GM23338 (cell line): ENCODE measurements around the gene NRG3. TPM values are rescaled to one million over a fixed set of nuclear protein-coding genes. Genes with fewer than 3 reads are reported as not detected.

ENCODE experiments used
- ATAC-seq: fragments of 200-7000 bp; cut with Tn5 transposase; 3 replicates; pipeline ENCODE4 v1.9.1; 2020
- DNase-seq: peaks from one replicate; pipeline ENCODE4 v3.0.0-alpha.2; 2015; ENCODE audit warnings: low spot score
- H2AFZ ChIP-seq: fragments of 200-600 bp; sonication (generic); 2 replicates; pipeline ENCODE4 v1.8.0; 2016; ENCODE audit warnings: antibody characterized with exemption, mild to moderate bottlenecking, moderate library complexity
- H3F3A ChIP-seq: fragments of 200-600 bp; sonication (generic); replicated peaks from 2 replicates; pipeline ENCODE4 v1.8.0; 2017; ENCODE audit warnings: antibody characterized with exemption, mixed run types, low read depth
- H3K27ac ChIP-seq: fragments of 200-600 bp; sonication (generic); 2 replicates; pipeline ENCODE4 v1.6.1; 2016; ENCODE audit warnings: low read depth
- H3K27me3 ChIP-seq: fragments of 200-600 bp; sonication (generic); 2 replicates; pipeline ENCODE4 v1.8.0; 2016; ENCODE audit warnings: mild to moderate bottlenecking, mixed run types, moderate library complexity; ENCODE audit not compliant: insufficient read depth
- H3K36me3 ChIP-seq: fragments of 200-600 bp; sonication (generic); 2 replicates; pipeline ENCODE4 v1.8.0; 2016; ENCODE audit warnings: mild to moderate bottlenecking; ENCODE audit not compliant: insufficient read depth
- H3K4me1 ChIP-seq: fragments of 200-600 bp; sonication (generic); 2 replicates; pipeline ENCODE4 v1.8.0; 2016; ENCODE audit warnings: mild to moderate bottlenecking, moderate library complexity; ENCODE audit not compliant: insufficient read depth
- H3K4me2 ChIP-seq: fragments of 200-600 bp; sonication (generic); 2 replicates; pipeline ENCODE4 v1.7.1; 2017; ENCODE audit warnings: mixed run types
- H3K4me3 ChIP-seq: fragments of 200-600 bp; sonication (generic); 2 replicates; pipeline ENCODE4 v1.6.1; 2016; ENCODE audit warnings: mixed run types
- H3K79me2 ChIP-seq: fragments of 200-600 bp; sonication (generic); replicated peaks from 2 replicates; pipeline ENCODE4 v1.8.0; 2017; ENCODE audit warnings: mild to moderate bottlenecking; ENCODE audit not compliant: insufficient read depth
- H3K9me2 ChIP-seq: fragments of 200-600 bp; sonication (generic); 2 replicates; pipeline ENCODE4 v1.8.0; 2017; ENCODE audit not compliant: insufficient read depth
- H4K20me1 ChIP-seq: fragments of 200-600 bp; sonication (generic); replicated peaks from 2 replicates; pipeline ENCODE4 v1.8.0; 2017; ENCODE audit warnings: mild to moderate bottlenecking; ENCODE audit not compliant: insufficient read depth
- H3K27ac Mint-ChIP-seq: 2 replicates; pipeline ENCODE4 v1.8.0; 2020; ENCODE audit warnings: inconsistent platforms, mild to moderate bottlenecking, moderate library complexity, mixed read lengths
- H3K27me3 Mint-ChIP-seq: 3 replicates; pipeline ENCODE4 v1.8.0; 2022; ENCODE audit warnings: low read depth, mild to moderate bottlenecking, moderate library complexity, mixed read lengths, inconsistent platforms; ENCODE audit not compliant: insufficient read depth, poor library complexity
- H3K36me3 Mint-ChIP-seq: 3 replicates; pipeline ENCODE4 v1.8.0; 2021; ENCODE audit warnings: low read depth, mild to moderate bottlenecking, inconsistent platforms, moderate library complexity, mixed read lengths
- H3K4me1 Mint-ChIP-seq: 3 replicates; pipeline ENCODE4 v1.8.0; 2020; ENCODE audit warnings: mild to moderate bottlenecking, inconsistent platforms, mixed read lengths
- H3K4me3 Mint-ChIP-seq: 3 replicates; pipeline ENCODE4 v1.8.0; 2021; ENCODE audit warnings: moderate library complexity, mild to moderate bottlenecking, inconsistent platforms, mixed read lengths
- H3K9me3 Mint-ChIP-seq: 3 replicates; pipeline ENCODE4 v1.8.0; 2020; ENCODE audit warnings: moderate library complexity, mild to moderate bottlenecking, inconsistent platforms, mixed read lengths
- CREB1 ChIP-seq: fragments of 250-450 bp; sonication (Bioruptor Pico); IDR thresholded peaks from 2 replicates; pipeline ENCODE4 v1.5.0; 2020; ENCODE audit warnings: low read depth, mild to moderate bottlenecking, moderate library complexity
- EZH2 ChIP-seq: fragments of 200-600 bp; sonication (generic); IDR thresholded peaks from one replicate; pipeline ENCODE4 v1.8.0; 2017; ENCODE audit warnings: antibody characterized with exemption, mild to moderate bottlenecking, low read depth; ENCODE audit not compliant: unreplicated experiment
- EZH2phosphoT487 ChIP-seq: fragments of 200-600 bp; sonication (generic); IDR thresholded peaks from one replicate; pipeline ENCODE4 v1.8.1; 2018; ENCODE audit warnings: antibody characterized with exemption; ENCODE audit not compliant: unreplicated experiment
- JUNB ChIP-seq: IDR thresholded peaks from one replicate; pipeline ENCODE4 v1.6.1; 2016; ENCODE audit warnings: antibody characterized with exemption; ENCODE audit not compliant: unreplicated experiment
- NANOG ChIP-seq: IDR thresholded peaks from 2 replicates; pipeline ENCODE4 v1.6.1; 2016; ENCODE audit warnings: antibody characterized with exemption, borderline replicate concordance
- POLR2AphosphoS5 ChIP-seq: IDR thresholded peaks from 2 replicates; pipeline ENCODE4 v1.6.1; 2016; ENCODE audit warnings: antibody characterized with exemption, low read depth
- STAT1 ChIP-seq: IDR thresholded peaks from one replicate; pipeline ENCODE4 v1.6.1; 2016; ENCODE audit warnings: antibody characterized with exemption; ENCODE audit not compliant: unreplicated experiment
- ZNF114 ChIP-seq: fragments of 250-450 bp; sonication (Bioruptor Pico); IDR thresholded peaks from 2 replicates; pipeline ENCODE4 v1.5.0; 2020; ENCODE audit warnings: mild to moderate bottlenecking, moderate library complexity
- ZNF331 ChIP-seq: fragments of 250-450 bp; sonication (Bioruptor Pico); IDR thresholded peaks from 2 replicates; pipeline ENCODE4 v1.5.0; 2020; ENCODE audit warnings: low read depth, mild to moderate bottlenecking, moderate library complexity
- polyA plus RNA-seq: library from polyadenylated mRNA; unstranded; fragments of >200 nt; fragmentation: Nextera tagmentation; extraction: Ambion mirVana; gene quantifications from 2 replicates; pipeline ENCODE4 v1.2.1, GENCODE V29; 2016
- total RNA-seq: library from RNA; depleted of rRNA; stranded (reverse); fragments of >200 nt; shearing (Covaris generic); gene quantifications from 2 replicates; pipeline ENCODE4 v1.2.3, GENCODE V29; 2014
- TF ChIP-seq, protein P1 (sequence below): IDR thresholded peaks from 2 replicates; pipeline ENCODE4 v1.6.1; 2016; ENCODE audit warnings: antibody characterized with exemption
- TF ChIP-seq, protein P2 (sequence below), 2 experiments: fragments of 200-600 bp in 1 of 2; sonication (generic) in 1 of 2; conservative IDR thresholded peaks; 2 replicates each; pipeline versions ENCODE4 v1.5.1 to v1.6.1; 2016 to 2017; ENCODE audit warnings: antibody characterized with exemption in 2 of 2, low read depth in 2 of 2, mild to moderate bottlenecking in 2 of 2, moderate library complexity in 1 of 2
- TF ChIP-seq, protein P3 (sequence below): IDR thresholded peaks from one replicate; pipeline ENCODE4 v1.6.1; 2018; ENCODE audit warnings: antibody characterized with exemption; ENCODE audit not compliant: unreplicated experiment
- TF ChIP-seq, protein P4 (sequence below): fragments of 250-450 bp; sonication (Bioruptor Pico); IDR thresholded peaks from 2 replicates; pipeline ENCODE4 v1.5.0; 2020; ENCODE audit warnings: mild to moderate bottlenecking, moderate library complexity

NRG3 gene
- total and polyA plus RNA-seq, 2 experiments from 2014 or later, result 1.9 to 3.9 TPM

DNA sequence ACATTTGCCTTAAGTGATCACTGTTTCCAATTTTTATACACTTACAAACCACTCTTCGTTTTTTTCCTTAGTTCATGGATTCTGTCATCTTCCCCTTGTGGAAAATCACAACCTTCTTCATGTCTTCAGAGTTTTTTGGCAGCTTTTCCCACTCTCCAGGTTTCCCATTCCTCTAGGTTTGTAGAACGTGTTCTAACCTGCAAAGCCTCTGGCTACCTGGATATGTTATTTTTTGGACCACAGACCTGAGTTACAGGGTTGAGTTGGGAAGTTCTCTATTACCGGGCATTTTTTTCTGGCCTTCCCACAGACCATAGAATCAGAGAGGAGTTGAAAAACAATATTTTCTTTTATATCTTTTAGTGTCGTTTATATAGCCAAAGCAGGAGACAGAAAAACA is 30.2 kb downstream of the NRG3 start:
- no peaks in the 10 kb centered on the region for H3K9me3 Mint-ChIP-seq
- no peaks in the 10 kb centered on the region for H3K36me3 ChIP-seq
- H3F3A ChIP-seq, result no peaks in the 10 kb centered on the region
- H2AFZ ChIP-seq, result no peak overlapping the region
- ATAC-seq (no peak), DNase-seq (no peak)
- H3K4me3 Mint-ChIP-seq, result no peak overlapping the region
- H3K4me1 Mint-ChIP-seq, result peaks cover 32% of the 10 kb centered on the region
- TF ChIP-seq EZH2 (no peak), POLR2AphosphoS5 (no peak), CREB1 (no peak), EZH2phosphoT487 (no peak), NANOG (no peak), ZNF331 (CRISPR knock-in tag) (no peak), STAT1 (no peak), ZNF114 (CRISPR knock-in tag) (no peak), JUNB (no peak)
- TF ChIP-seq, protein P1, sequence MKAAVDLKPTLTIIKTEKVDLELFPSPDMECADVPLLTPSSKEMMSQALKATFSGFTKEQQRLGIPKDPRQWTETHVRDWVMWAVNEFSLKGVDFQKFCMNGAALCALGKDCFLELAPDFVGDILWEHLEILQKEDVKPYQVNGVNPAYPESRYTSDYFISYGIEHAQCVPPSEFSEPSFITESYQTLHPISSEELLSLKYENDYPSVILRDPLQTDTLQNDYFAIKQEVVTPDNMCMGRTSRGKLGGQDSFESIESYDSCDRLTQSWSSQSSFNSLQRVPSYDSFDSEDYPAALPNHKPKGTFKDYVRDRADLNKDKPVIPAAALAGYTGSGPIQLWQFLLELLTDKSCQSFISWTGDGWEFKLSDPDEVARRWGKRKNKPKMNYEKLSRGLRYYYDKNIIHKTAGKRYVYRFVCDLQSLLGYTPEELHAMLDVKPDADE, result no peak
- TF ChIP-seq, protein P2, sequence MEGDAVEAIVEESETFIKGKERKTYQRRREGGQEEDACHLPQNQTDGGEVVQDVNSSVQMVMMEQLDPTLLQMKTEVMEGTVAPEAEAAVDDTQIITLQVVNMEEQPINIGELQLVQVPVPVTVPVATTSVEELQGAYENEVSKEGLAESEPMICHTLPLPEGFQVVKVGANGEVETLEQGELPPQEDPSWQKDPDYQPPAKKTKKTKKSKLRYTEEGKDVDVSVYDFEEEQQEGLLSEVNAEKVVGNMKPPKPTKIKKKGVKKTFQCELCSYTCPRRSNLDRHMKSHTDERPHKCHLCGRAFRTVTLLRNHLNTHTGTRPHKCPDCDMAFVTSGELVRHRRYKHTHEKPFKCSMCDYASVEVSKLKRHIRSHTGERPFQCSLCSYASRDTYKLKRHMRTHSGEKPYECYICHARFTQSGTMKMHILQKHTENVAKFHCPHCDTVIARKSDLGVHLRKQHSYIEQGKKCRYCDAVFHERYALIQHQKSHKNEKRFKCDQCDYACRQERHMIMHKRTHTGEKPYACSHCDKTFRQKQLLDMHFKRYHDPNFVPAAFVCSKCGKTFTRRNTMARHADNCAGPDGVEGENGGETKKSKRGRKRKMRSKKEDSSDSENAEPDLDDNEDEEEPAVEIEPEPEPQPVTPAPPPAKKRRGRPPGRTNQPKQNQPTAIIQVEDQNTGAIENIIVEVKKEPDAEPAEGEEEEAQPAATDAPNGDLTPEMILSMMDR (conservative IDR thresholded peaks at IDR 0.05; ENCODE audit: low read depth in 2 of 2), result no peak
- TF ChIP-seq, protein P3, sequence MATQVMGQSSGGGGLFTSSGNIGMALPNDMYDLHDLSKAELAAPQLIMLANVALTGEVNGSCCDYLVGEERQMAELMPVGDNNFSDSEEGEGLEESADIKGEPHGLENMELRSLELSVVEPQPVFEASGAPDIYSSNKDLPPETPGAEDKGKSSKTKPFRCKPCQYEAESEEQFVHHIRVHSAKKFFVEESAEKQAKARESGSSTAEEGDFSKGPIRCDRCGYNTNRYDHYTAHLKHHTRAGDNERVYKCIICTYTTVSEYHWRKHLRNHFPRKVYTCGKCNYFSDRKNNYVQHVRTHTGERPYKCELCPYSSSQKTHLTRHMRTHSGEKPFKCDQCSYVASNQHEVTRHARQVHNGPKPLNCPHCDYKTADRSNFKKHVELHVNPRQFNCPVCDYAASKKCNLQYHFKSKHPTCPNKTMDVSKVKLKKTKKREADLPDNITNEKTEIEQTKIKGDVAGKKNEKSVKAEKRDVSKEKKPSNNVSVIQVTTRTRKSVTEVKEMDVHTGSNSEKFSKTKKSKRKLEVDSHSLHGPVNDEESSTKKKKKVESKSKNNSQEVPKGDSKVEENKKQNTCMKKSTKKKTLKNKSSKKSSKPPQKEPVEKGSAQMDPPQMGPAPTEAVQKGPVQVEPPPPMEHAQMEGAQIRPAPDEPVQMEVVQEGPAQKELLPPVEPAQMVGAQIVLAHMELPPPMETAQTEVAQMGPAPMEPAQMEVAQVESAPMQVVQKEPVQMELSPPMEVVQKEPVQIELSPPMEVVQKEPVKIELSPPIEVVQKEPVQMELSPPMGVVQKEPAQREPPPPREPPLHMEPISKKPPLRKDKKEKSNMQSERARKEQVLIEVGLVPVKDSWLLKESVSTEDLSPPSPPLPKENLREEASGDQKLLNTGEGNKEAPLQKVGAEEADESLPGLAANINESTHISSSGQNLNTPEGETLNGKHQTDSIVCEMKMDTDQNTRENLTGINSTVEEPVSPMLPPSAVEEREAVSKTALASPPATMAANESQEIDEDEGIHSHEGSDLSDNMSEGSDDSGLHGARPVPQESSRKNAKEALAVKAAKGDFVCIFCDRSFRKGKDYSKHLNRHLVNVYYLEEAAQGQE, result no peak
- TF ChIP-seq, protein P4, sequence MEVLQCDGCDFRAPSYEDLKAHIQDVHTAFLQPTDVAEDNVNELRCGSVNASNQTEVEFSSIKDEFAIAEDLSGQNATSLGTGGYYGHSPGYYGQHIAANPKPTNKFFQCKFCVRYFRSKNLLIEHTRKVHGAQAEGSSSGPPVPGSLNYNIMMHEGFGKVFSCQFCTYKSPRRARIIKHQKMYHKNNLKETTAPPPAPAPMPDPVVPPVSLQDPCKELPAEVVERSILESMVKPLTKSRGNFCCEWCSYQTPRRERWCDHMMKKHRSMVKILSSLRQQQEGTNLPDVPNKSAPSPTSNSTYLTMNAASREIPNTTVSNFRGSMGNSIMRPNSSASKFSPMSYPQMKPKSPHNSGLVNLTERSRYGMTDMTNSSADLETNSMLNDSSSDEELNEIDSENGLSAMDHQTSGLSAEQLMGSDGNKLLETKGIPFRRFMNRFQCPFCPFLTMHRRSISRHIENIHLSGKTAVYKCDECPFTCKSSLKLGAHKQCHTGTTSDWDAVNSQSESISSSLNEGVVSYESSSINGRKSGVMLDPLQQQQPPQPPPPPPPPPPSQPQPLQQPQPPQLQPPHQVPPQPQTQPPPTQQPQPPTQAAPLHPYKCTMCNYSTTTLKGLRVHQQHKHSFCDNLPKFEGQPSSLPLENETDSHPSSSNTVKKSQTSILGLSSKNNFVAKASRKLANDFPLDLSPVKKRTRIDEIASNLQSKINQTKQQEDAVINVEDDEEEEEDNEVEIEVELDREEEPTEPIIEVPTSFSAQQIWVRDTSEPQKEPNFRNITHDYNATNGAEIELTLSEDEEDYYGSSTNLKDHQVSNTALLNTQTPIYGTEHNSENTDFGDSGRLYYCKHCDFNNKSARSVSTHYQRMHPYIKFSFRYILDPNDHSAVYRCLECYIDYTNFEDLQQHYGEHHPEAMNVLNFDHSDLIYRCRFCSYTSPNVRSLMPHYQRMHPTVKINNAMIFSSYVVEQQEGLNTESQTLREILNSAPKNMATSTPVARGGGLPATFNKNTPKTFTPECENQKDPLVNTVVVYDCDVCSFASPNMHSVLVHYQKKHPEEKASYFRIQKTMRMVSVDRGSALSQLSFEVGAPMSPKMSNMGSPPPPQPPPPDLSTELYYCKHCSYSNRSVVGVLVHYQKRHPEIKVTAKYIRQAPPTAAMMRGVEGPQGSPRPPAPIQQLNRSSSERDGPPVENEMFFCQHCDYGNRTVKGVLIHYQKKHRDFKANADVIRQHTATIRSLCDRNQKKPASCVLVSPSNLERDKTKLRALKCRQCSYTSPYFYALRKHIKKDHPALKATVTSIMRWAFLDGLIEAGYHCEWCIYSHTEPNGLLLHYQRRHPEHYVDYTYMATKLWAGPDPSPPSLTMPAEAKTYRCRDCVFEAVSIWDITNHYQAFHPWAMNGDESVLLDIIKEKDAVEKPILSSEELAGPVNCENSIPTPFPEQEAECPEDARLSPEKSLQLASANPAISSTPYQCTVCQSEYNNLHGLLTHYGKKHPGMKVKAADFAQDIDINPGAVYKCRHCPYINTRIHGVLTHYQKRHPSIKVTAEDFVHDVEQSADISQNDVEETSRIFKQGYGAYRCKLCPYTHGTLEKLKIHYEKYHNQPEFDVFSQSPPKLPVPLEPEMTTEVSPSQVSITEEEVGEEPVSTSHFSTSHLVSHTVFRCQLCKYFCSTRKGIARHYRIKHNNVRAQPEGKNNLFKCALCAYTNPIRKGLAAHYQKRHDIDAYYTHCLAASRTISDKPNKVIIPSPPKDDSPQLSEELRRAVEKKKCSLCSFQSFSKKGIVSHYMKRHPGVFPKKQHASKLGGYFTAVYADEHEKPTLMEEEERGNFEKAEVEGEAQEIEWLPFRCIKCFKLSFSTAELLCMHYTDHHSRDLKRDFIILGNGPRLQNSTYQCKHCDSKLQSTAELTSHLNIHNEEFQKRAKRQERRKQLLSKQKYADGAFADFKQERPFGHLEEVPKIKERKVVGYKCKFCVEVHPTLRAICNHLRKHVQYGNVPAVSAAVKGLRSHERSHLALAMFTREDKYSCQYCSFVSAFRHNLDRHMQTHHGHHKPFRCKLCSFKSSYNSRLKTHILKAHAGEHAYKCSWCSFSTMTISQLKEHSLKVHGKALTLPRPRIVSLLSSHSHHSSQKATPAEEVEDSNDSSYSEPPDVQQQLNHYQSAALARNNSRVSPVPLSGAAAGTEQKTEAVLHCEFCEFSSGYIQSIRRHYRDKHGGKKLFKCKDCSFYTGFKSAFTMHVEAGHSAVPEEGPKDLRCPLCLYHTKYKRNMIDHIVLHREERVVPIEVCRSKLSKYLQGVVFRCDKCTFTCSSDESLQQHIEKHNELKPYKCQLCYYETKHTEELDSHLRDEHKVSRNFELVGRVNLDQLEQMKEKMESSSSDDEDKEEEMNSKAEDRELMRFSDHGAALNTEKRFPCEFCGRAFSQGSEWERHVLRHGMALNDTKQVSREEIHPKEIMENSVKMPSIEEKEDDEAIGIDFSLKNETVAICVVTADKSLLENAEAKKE, result no peak
- peaks cover 17% of the 10 kb centered on the region; the same call in 1 of the 2 replicates for H3K4me1 ChIP-seq
- no peaks in the 10 kb centered on the region for H3K79me2 ChIP-seq
- no peaks in the 10 kb centered on the region for H3K36me3 Mint-ChIP-seq
- H3K9me2 ChIP-seq, result peaks cover 4% of the 10 kb centered on the region; the same call in 1 of the 2 replicates
- H4K20me1 ChIP-seq, result no peaks in the 10 kb centered on the region
- H3K4me2 ChIP-seq, result no peak overlapping the region
- peaks cover 4% of the 10 kb centered on the region for H3K27me3 Mint-ChIP-seq
- H3K27ac ChIP-seq, result peak overlapping the region; percentile 7; the same call in 1 of the 2 replicates
- H3K27me3 ChIP-seq, result no peaks in the 10 kb centered on the region
- H3K4me3 ChIP-seq, result no peak overlapping the region
- no peak overlapping the region for H3K27ac Mint-ChIP-seq
